ENCODE measurements around the gene UBL3. TPM values are rescaled to one million over a fixed set of nuclear protein-coding genes. Genes with fewer than 3 reads are reported as not detected.
A peak's percentile ranks its signal among the peaks of the same experiment; 100 is the strongest.

Gene UBL3
- total RNA-seq, 1 experiment from 2014 or later: 19.0 TPM

- H3K23me2 ChIP-seq (ENCODE audit: insufficient read length, low read depth, low read length, poor library complexity, severe bottlenecking): no peaks in the 10 kb centered on the region
- H3K9me3 ChIP-seq (ENCODE audit: control insufficient read depth, low read depth, low read length): no peaks in the 10 kb centered on the region
- no peaks in the 10 kb centered on the region for H3K36me3 Mint-ChIP-seq (ENCODE audit: insufficient read depth in 1 of 3, low read depth in 3 of 3)
- H3T11ph ChIP-seq (ENCODE audit: low read length): no peak overlapping the region
- H3K14ac ChIP-seq (ENCODE audit: insufficient read depth, low read length): no peak overlapping the region
- H2BK120ac ChIP-seq (ENCODE audit: low read depth, low read length, poor library complexity, severe bottlenecking): no peak overlapping the region
- no peaks in the 10 kb centered on the region for H3K27me3 ChIP-seq (ENCODE audit: insufficient read depth, low read length)
- TF ChIP-seq CTCF (conservative IDR thresholded peaks at IDR 0.05): no peak
- H3K4ac ChIP-seq (ENCODE audit: low read depth, low read length): no peak overlapping the region
- H3K4me1 Mint-ChIP-seq: peaks cover 50 to 55% of the 10 kb centered on the region in 2 experiments
- no peaks in the 10 kb centered on the region for H3K9me3 Mint-ChIP-seq
- no peak overlapping the region for H4K5ac ChIP-seq (ENCODE audit: insufficient read length, low read depth, low read length)
- peak overlapping the region; percentile 15 for H3K18ac ChIP-seq (ENCODE audit: insufficient read length, low read depth, low read length)
- peak overlapping the region in 2 of 3 experiments; percentile 32 to 59; a peak in 2 of 7 replicates for H3K27ac Mint-ChIP-seq
- no peak overlapping the region for H2BK5ac ChIP-seq (ENCODE audit: insufficient read length, low read length)
- H2BK15ac ChIP-seq (ENCODE audit: low read depth, low read length): no peak overlapping the region
- H2AK5ac ChIP-seq (ENCODE audit: insufficient read length, low read length): no peak overlapping the region
- no peaks in the 10 kb centered on the region for H4K20me1 ChIP-seq (ENCODE audit: control insufficient read depth, insufficient read depth, insufficient read length)
- no peaks in the 10 kb centered on the region; the same call in 1 of the 2 replicates for H3K27me3 Mint-ChIP-seq (ENCODE audit: low read depth)
- no peak overlapping the region for H3K23ac ChIP-seq (ENCODE audit: insufficient read length, low read depth, low read length)
- H3K4me3 Mint-ChIP-seq: no peak overlapping the region
- no peak overlapping the region for H3K4me2 ChIP-seq (ENCODE audit: insufficient read depth, insufficient read length, low read length)
- H4K8ac ChIP-seq (replicated peaks; ENCODE audit: insufficient read length, low read depth, low read length): no peak overlapping the region
- H4K91ac ChIP-seq (ENCODE audit: insufficient read length, low read depth, low read length): no peak overlapping the region
- no peak overlapping the region for H3K56ac ChIP-seq (ENCODE audit: insufficient read length, low read depth, low read length)
- WGBS (ENCODE audit: extremely low coverage, insufficient read length, low lambda C conversion rate): no CpG with 5 or more reads among the region's 5 CpGs
- no peak overlapping the region for H2BK20ac ChIP-seq (ENCODE audit: low read depth, low read length, poor library complexity, severe bottlenecking)
- peaks cover 5% of the 10 kb centered on the region; the same call in 1 of the 2 replicates for H3K4me1 ChIP-seq (ENCODE audit: insufficient read depth, low read length)
- no peak for DNase-seq
- no peak overlapping the region for H3K9ac ChIP-seq (ENCODE audit: extremely low read depth, insufficient read length, low read length)
- no peak overlapping the region for H2AFZ ChIP-seq (ENCODE audit: low read length)
- H2BK12ac ChIP-seq (ENCODE audit: insufficient read length, low read depth, low read length): no peak overlapping the region
- H3K79me1 ChIP-seq (ENCODE audit: insufficient read depth, low read depth, low read length, poor library complexity, severe bottlenecking): no peaks in the 10 kb centered on the region
- no peak overlapping the region for H3K27ac ChIP-seq (ENCODE audit: insufficient read length, low read depth, low read length)
- no peaks in the 10 kb centered on the region for H3K79me2 ChIP-seq (ENCODE audit: insufficient read depth, low read length)
These were observed 37.3 kb upstream of the UBL3 start for GRCh38 chr13:29887686-29888085.
